GM18909 (cell line): ENCODE results near the gene COL9A3.

ENCODE experiments used
- ATAC-seq: cut with Tn5 transposase; IDR thresholded peaks from one replicate; pipeline ENCODE4 v1.9.1; 2021; ENCODE audit warnings: mild to moderate bottlenecking; ENCODE audit not compliant: unreplicated experiment, poor library complexity

Gene COL9A3

GRCh38 chr20:62778058-62778457, 38.8 kb upstream of the COL9A3 start:
- no peak for ATAC-seq

- ATAC-seq: no peak
Observed at GRCh38 chr20:62778601-62779416, 38.0 kb upstream of the COL9A3 start.

DNA sequence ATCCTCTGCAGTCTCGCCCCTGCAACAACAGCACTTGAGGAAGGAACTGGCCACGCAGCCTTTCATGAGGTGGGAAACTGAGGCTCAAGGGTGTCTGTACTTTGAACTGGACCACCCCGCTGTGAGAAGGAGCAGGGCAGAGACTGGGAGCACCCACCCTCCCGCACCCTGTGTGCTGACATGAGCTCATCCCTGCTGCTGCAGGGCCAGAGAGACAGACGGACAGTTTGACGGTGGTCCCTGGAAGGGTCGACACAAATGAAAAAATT, 37.5 kb upstream of the COL9A3 start:
- no peak for ATAC-seq

GRCh38 chr20:62780204-62780603, 36.6 kb upstream of the COL9A3 start:
- no peak for ATAC-seq

- no peak for ATAC-seq
Observed at GRCh38 chr20:62780696-62781095, 36.2 kb upstream of the COL9A3 start.

DNA sequence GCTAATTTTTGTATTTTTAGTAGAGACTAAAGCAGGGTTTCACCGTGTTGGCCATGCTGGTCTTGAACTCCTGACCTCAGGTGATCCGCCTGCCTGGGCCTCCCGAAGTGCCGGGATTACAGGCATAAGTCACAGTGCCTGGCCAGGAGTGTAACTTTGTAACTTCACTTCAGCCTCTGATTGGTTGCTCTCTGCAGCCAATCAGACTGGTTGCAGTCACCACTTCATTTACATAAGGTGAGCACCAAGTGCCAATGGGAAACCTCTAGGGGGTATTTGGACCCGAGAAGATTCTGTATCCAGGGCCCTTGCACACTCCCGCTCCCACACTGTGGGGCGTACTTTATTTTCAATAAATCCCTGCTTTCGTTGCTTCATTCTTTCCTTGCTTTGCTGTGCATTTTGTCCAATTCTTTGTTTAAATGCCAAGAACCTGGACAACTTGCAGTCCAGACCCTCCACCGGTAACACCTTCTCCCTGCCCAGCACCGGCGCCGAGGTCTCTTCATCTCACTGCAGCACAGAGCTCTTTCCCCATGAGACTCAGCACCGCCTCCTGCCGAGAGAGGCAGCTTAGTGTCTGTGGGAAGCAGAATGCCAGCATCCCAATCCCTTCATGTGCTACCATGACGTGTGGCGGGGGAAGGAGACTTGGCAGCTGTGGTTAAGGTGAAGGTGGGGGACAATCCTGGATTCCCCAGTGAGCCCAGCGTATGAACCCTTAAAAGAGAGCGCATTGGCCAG, 34.5 kb upstream of the COL9A3 start:
- no peak for ATAC-seq

DNA sequence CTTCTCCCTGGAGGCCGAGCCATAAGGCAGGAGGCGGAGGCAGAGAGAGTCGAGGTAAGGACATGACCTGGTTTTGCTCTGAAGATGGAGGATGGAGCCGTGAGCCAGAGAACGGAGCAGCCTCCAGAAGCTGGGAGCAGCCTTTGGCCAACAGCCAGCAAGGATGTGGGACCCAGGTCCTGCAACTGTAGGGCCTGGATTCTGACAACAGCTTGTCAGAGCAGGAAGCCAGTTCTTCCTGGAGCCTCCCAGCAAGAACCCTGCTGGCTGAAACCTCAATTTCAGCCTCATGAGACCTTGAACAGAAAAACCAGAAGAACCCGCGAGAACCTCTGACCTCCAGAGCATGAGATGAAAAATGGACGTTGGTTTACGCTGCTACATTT, 34.0 kb upstream of the COL9A3 start:
- no peak for ATAC-seq

DNA sequence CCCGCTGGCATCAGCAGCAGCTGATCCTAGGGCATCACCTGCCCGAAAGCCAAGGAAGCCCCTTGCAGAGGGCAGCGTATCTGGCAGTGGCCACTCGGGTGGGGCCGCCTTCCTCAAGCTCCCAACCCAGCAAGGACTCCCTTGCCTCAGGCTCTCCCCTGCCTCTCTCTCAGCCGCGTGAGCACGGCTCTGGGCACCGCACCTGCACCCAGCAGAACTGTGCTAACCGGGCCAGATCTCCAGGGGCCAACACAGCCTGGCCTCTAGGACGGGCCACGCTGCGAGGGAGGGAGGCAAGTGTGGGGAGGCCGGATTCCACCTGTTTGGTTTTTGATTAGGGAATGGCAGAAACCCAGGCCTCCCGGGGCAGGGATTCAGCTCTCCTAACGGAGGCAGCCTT, 32.4 kb upstream of the COL9A3 start:
- no peak for ATAC-seq

GRCh38 chr20:62785393-62785792, 31.5 kb upstream of the COL9A3 start:
- ATAC-seq: no peak

DNA sequence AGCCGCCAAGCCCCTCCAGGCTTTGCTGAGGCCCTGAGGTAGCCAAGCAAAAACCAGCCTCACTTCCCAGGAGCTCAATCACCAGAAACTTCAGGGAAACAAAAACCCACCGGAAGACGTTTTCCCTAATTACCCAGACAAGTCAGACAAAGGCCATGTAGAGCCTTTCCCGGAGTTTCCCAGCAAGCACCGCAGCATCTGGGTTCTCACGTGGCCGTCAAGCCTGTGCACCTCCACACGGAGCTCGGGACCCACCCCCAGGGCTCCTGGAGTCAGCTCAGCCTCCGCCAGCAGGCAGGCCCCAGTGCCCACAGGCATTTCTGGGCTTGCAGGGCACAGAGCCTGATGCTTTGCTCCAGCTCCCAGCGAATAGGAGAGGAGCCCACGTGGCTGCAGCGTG, 30.7 kb upstream of the COL9A3 start:
- ATAC-seq: no peak

- no peak for ATAC-seq
Observed at GRCh38 chr20:62787321-62787720, 29.5 kb upstream of the COL9A3 start.

- no peak for ATAC-seq
Observed at GRCh38 chr20:62787866-62788265, 29.0 kb upstream of the COL9A3 start.

- ATAC-seq: no peak
Observed at GRCh38 chr20:62788607-62789006, 28.2 kb upstream of the COL9A3 start.

GRCh38 chr20:62790075-62790474, 26.8 kb upstream of the COL9A3 start:
- no peak for ATAC-seq

DNA sequence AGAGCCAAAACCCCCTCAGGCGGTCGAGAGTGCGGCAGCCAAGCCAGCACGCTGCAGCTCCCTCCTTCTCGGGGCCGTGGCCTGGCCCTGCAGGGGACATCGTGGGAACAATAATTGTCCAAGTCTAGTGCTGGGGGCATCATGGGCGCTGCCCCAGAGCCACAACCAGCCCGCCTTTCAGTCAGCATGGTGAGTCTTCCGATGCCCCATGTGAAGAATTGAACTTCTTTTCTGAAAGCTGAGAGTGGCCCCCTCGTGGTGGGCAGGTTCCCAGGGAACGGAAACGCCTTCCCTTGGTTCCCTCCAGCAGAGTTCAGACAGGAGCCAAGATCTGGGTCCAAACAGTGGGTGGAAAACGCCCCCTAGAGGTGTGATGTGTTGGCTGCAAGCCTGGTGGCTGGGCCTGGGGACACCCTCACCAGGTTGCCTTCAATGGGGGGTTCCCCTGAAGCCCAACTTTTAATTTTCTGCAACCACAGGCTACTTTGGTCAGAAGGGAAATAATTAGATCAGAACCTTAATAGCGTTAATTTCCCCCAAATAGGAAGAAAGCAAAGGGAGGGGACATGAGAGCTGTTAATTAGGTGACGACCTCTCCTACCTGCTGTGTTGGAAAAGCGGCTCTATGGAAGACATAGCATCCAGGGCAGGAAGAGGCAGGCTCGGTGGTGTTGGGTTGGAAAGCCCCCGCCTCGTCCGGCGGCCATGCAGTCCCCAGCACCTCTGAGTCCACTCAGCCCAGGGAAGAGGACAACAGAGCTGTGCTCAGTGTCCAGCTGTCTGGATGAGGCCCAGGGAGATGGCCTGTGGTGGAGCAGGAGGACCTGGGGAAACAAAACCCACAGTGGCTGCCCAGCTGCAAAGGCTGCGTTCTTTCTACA, 25.3 kb upstream of the COL9A3 start:
- ATAC-seq: no peak

DNA sequence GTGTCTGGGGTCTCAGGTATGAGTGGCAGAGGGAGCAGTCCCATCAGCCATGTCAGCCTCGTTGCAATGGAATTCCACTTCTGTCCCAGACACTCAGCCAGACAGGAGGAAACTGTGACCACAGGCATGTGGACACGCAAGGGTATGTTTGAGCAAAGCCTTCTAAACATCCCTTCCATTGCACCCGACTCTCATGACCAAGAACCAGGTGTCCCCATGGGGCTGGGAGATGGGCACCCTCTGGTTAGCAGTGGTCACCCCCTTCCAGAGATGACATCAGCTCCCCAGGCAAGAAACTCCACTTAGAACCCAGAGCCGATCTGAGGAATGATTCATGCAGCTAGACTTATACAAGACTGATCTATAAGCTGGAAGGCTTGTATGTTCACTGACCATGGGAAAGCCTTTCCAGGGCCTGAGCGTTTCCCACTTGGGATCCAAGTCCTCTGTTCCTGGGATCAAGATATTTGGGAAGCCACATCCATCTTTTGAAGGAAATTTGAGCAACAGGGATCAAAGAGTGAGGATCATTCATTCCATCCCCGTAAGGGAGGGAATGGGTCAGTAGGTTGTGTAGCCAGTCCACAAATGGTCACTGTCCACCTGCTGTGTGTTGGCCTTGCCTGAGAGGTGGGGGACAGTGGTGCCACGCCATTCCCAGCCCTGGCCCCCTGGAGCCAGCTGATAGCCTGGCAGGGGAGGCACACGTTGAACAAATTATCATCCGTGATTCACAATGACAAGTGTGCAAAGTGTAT, 24.5 kb upstream of the COL9A3 start:
- ATAC-seq: no peak

GRCh38 chr20:62792940-62793756, 23.7 kb upstream of the COL9A3 start:
- ATAC-seq: no peak

- ATAC-seq: no peak
Observed at GRCh38 chr20:62793757-62794006, 23.2 kb upstream of the COL9A3 start.

DNA sequence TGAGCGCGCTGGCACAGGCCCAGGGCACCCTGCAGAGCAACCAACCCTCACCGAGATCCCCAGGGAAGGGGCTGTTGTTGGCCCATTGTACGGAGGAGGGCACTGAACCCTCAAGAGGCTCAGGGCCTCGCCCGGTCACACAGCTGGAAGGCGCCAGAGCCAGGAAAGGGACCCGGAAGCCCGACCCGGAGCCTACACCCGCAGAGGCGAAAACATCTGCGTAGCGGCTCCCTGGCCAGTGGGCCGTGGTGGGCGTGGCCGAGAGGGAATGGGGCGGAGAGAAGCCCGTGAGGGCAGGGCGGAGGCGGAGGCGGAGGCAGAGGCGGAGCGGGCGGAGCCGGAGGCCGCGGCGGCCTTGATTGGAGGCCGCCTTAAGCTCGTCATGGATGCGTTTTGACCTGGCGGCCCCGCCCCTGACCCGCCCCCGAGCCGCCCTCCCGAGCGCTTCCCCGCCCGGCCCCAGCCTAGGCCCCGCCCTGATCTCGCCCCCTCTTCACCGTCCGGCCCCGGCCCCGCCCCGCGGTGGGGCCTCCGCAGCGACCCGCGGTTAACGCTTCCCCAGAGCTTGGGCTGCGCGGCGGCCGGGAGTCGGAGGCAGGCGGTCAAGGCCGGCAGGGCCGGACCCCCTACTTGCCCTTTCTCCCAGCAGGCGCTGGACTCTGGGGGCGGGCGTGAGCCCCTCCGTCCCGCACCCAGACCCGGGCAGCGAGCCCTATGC, 22.7 kb upstream of the COL9A3 start:
- ATAC-seq: peak; percentile 65
